ENCODE data around the gene TTC7B.

TTC7B gene

DNA sequence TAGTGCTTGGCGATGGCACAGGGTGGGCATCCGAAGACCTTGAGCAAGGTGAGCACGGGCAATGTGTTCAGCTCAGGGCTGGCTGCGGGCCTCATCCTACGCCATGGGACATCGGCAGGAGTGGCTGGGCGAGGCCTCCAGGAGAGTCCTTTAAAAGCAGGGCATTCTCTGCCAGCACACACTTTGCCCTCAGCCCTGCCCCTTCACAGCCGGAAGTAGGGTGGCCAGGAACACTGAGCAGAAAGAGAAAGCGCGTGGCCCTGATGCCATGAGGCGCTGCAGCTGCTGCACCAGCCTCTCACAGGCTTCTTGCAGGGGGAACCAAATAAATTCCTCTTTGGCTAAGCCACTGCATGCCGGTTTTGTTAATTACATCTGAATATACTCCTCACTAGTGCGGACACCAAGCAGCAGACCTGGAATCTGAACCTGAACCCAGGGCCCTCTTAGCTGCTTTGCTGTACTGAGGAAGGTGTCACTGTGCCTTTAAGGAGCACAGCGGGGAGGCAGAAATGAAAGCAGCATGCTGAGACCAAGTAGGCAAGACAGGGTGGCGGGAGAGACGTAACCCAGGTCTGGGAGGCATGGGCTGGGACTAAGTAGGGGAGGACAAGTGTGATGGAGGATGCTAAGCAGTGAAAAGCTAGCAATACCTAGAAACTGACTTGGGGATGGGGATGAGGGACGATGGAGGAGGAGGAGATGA, 155.2 kb downstream of the TTC7B start:
- Histone ChIP-seq H3K27me3 (ENCODE audit: control insufficient read depth in 1 of 2, insufficient read depth in 2 of 2, low read length in 2 of 2) (no peaks in the 10 kb centered on the region), H3K4me1 (ENCODE audit: insufficient read depth, low read length) (peaks cover 51% of the 10 kb centered on the region), H3K36me3 (ENCODE audit: insufficient read depth, low read length) (no peaks in the 10 kb centered on the region), H3K4me3 (ENCODE audit: low read depth in 1 of 2, low read length in 2 of 2) (peak overlapping the region in 1 of 2 donors; percentile 12), H3K9me3 (ENCODE audit: low read length) (no peaks in the 10 kb centered on the region), H3K27ac (ENCODE audit: low read depth, low read length) (peak overlapping the region; percentile 45), H3K9ac (ENCODE audit: low read length) (no peak overlapping the region)

DNA sequence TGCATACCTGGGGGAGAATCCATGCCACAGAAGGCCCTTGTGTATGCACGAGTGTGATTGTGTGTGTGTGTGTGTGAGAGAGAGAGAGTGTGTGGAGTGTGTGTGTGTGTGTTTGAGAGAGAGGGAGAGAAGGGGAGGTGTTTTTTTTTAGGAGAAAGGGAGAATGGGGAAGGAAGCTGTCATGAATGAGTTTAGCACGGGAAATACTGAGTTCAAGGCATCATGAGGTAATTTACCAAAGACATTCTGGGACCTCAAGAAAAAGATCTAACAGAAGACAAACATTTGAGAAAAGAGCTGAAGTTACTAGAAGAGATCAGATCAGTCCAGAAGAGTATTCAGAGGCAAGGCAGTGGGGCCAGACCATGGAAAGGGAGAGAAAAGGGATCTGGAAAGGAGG, 157.1 kb downstream of the TTC7B start:
- no peak overlapping the region for H3K9ac ChIP-seq (ENCODE audit: low read length)
- no peak overlapping the region for H3K27ac ChIP-seq (ENCODE audit: low read depth, low read length)
- H3K9me3 ChIP-seq (ENCODE audit: low read length), result no peaks in the 10 kb centered on the region
- no peak overlapping the region for H3K4me3 ChIP-seq (ENCODE audit: low read depth in 1 of 2, low read length in 2 of 2)
- no peaks in the 10 kb centered on the region for H3K27me3 ChIP-seq (ENCODE audit: control insufficient read depth in 1 of 2, insufficient read depth in 2 of 2, low read length in 2 of 2)
- peaks cover 47% of the 10 kb centered on the region for H3K4me1 ChIP-seq (ENCODE audit: insufficient read depth, low read length)
- peaks cover 4% of the 10 kb centered on the region for H3K36me3 ChIP-seq (ENCODE audit: insufficient read depth, low read length)

DNA sequence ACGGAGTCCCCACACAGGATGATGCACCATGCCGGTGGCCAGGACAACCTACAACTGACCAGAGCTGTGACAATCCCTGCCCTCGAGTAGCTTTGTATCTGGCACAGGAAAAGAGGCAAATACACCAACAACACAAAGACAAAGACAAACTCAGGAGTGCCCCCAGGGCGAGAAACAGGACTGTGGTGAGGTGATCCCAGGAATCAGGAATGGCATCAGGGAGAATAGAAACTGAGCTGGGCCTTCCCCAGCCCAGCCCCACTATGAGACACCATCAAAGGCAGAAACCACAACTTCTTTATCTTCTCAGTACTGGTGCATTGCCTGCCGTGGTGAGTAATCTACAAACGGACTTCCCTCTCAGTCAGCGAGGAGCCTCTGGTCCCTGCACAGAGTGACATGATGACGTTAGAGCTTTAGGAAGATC, 157.7 kb downstream of the TTC7B start:
- peaks cover 4% of the 10 kb centered on the region for H3K36me3 ChIP-seq (ENCODE audit: insufficient read depth, low read length)
- no peaks in the 10 kb centered on the region for H3K27me3 ChIP-seq (ENCODE audit: control insufficient read depth in 1 of 2, insufficient read depth in 2 of 2, low read length in 2 of 2)
- no peak overlapping the region for H3K27ac ChIP-seq (ENCODE audit: low read depth, low read length)
- peaks cover 43% of the 10 kb centered on the region for H3K4me1 ChIP-seq (ENCODE audit: insufficient read depth, low read length)
- H3K9ac ChIP-seq (ENCODE audit: low read length), result no peak overlapping the region
- H3K4me3 ChIP-seq (ENCODE audit: low read depth in 1 of 2, low read length in 2 of 2), result no peak overlapping the region
- H3K9me3 ChIP-seq (ENCODE audit: low read length), result no peaks in the 10 kb centered on the region

DNA sequence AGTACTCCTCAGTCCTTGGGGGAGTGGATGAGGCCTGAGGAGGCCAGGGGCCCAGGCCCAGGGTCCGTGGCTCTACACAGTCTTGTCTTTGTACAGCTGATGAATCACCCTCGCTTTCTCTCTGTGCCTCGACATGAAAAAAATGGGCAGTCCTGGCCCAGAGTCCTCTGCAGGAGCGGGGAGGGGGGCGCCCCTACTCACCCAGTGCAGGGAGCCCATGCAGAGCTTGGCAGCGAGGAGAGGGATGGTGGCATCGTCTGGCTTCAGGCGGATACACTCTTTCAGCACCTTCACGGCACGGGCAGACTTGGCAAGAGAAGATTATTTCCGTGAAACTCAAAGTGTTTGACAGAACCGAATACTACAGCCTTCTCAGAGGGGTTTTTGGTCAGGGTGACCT, 159.3 kb downstream of the TTC7B start:
- no peak overlapping the region for H3K9ac ChIP-seq (ENCODE audit: low read length)
- no peaks in the 10 kb centered on the region for H3K27me3 ChIP-seq (ENCODE audit: control insufficient read depth in 1 of 2, insufficient read depth in 2 of 2, low read length in 2 of 2)
- H3K36me3 ChIP-seq (ENCODE audit: insufficient read depth, low read length), result peaks cover 4% of the 10 kb centered on the region
- H3K27ac ChIP-seq (ENCODE audit: low read depth, low read length), result peak overlapping the region; percentile 38
- H3K9me3 ChIP-seq (ENCODE audit: low read length), result no peaks in the 10 kb centered on the region
- no peak overlapping the region for H3K4me3 ChIP-seq (ENCODE audit: low read depth in 1 of 2, low read length in 2 of 2)
- peaks cover 44% of the 10 kb centered on the region for H3K4me1 ChIP-seq (ENCODE audit: insufficient read depth, low read length)

DNA sequence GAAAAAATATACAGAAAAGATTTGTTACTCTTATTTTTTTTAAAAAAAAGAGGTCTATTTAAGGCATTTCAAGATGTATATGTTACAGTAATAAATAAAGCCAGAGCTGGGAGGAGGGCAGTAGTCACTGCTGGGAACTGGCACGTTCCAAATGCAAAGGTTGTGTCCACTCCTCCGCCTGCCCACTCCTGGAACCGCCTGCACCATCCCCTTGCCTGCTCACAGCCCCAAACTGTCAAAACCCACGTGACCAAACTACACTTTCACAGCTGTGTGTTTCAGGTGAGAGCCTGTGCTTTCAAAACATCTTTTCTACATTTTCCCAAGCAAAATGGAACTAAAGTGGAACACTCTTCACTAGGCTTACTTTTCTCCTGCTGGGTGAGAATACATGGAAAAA, 160.4 kb downstream of the TTC7B start:
- H3K4me1 ChIP-seq (ENCODE audit: insufficient read depth, low read length), result peaks cover 41% of the 10 kb centered on the region

DNA sequence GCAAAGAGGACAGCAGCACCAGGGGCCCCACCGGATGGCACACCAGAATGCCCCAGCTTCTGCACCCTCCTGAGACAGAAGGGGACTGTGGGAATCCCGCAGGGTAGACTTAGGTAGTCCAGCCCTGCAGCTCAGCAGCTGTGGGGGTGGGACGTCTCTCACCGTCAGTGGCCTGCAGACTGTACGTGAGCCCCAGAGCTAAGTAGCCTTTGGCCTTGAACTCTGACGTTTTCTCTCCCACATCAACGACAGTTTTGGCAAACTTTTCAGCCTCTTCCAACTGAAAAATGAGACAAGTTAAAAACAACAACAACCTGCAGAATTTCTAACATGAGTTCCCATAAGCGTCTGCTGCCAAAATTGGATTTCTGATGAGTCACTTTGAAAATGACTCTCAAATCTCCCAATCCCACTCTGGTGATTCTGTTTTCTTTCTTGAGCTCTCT, 161.4 kb downstream of the TTC7B start:
- no peak overlapping the region for H3K27ac ChIP-seq (ENCODE audit: low read depth, low read length)
- peaks cover 37% of the 10 kb centered on the region for H3K4me1 ChIP-seq (ENCODE audit: insufficient read depth, low read length)
- peaks cover 4% of the 10 kb centered on the region for H3K36me3 ChIP-seq (ENCODE audit: insufficient read depth, low read length)
- H3K9me3 ChIP-seq (ENCODE audit: low read length), result no peaks in the 10 kb centered on the region
- no peaks in the 10 kb centered on the region for H3K27me3 ChIP-seq (ENCODE audit: control insufficient read depth in 1 of 2, insufficient read depth in 2 of 2, low read length in 2 of 2)
- H3K9ac ChIP-seq (ENCODE audit: low read length), result no peak overlapping the region
- no peak overlapping the region for H3K4me3 ChIP-seq (ENCODE audit: low read depth in 1 of 2, low read length in 2 of 2)

More for the DNA sequence above, 160.4 kb downstream of the TTC7B start:
- Histone ChIP-seq H3K9ac (ENCODE audit: low read length) (no peak overlapping the region), H3K36me3 (ENCODE audit: insufficient read depth, low read length) (peaks cover 4% of the 10 kb centered on the region), H3K4me3 (ENCODE audit: low read depth in 1 of 2, low read length in 2 of 2) (no peak overlapping the region), H3K27ac (ENCODE audit: low read depth, low read length) (no peak overlapping the region), H3K9me3 (ENCODE audit: low read length) (no peaks in the 10 kb centered on the region), H3K27me3 (ENCODE audit: control insufficient read depth in 1 of 2, insufficient read depth in 2 of 2, low read length in 2 of 2) (no peaks in the 10 kb centered on the region)

DNA sequence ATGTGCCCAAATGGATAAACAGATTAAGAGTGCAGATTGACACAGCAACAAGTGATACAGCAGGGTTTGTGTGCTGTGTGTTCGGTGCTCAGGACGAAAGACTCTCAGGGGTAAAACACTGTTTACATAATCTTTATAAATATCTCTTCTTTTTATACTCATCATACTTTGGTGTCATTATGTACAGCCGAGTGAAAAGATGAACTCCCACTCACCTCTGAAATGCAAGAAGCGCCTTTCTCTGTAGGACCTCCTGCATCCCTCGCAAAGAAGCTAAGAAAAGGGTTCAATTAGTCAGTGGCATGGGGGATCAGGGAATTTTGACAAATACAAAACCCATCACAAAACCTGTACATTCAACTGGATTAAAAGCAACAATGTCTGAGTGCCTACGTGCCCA, 163.6 kb downstream of the TTC7B start:
- Histone ChIP-seq H3K36me3 (ENCODE audit: insufficient read depth, low read length) (peaks cover 4% of the 10 kb centered on the region), H3K4me1 (ENCODE audit: insufficient read depth, low read length) (peaks cover 37% of the 10 kb centered on the region), H3K27me3 (ENCODE audit: control insufficient read depth in 1 of 2, insufficient read depth in 2 of 2, low read length in 2 of 2) (no peaks in the 10 kb centered on the region), H3K9ac (ENCODE audit: low read length) (no peak overlapping the region), H3K27ac (ENCODE audit: low read depth, low read length) (peak overlapping the region; percentile 27), H3K9me3 (ENCODE audit: low read length) (no peaks in the 10 kb centered on the region), H3K4me3 (ENCODE audit: low read depth in 1 of 2, low read length in 2 of 2) (no peak overlapping the region)

DNA sequence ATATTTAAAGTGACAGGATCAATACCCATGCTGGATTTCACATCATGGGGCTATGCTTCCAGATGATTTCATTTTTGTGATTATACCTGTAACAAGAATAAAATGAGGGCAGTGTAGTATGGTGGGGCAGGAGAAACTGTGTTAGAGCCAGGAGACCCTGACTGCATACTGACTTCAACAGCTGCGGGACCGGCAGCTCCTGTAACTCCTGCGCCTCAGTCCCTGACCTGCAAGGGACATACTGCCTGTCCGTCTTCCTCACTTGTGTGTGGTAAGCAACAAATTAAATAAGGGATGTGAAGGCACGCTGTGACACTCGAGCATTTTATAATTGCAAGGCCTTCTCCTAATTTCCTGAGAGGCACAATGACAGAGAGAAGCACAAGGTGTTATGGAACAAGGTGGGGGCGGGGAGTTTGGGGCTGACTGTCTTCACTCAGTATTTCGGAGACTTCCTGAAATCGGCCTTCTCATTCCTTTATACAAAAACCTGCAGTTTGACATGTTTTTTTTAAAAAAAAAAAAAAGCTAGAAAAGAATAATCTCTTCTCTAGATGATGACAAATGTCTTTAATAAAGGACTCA, 164.2 kb downstream of the TTC7B start:
- H3K36me3 ChIP-seq (ENCODE audit: insufficient read depth, low read length), result peaks cover 4% of the 10 kb centered on the region
- no peak overlapping the region for H3K9ac ChIP-seq (ENCODE audit: low read length)
- no peaks in the 10 kb centered on the region for H3K27me3 ChIP-seq (ENCODE audit: control insufficient read depth in 1 of 2, insufficient read depth in 2 of 2, low read length in 2 of 2)
- no peak overlapping the region for H3K4me3 ChIP-seq (ENCODE audit: low read depth in 1 of 2, low read length in 2 of 2)
- H3K9me3 ChIP-seq (ENCODE audit: low read length), result no peaks in the 10 kb centered on the region
- H3K27ac ChIP-seq (ENCODE audit: low read depth, low read length), result peak overlapping the region; percentile 27
- peaks cover 37% of the 10 kb centered on the region for H3K4me1 ChIP-seq (ENCODE audit: insufficient read depth, low read length)

DNA sequence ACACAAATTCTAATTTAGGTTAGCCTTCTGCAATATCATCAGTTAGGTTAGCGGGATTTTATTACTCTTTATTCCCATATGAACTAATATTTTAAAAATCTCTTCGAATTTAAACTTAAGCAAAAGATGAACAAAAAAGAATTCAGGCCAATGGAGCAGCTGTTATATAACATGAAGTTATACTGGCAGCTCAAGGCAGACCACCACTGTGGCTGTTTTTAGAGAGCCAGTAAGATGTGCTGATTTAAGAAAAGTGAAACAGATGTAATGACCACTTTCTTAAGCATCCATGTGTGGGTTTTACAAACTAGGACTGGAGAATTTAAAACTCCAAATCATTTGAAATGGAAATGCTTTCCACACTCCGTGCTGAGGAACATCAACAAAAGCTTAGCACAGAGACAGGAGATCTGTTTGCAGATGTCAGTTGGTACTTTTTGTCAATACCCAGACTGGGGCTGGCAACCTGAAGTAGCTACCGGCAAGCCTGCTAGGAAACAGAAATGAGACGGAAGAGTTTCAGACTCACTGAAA, 164.9 kb downstream of the TTC7B start:
- peaks cover 32% of the 10 kb centered on the region for H3K4me1 ChIP-seq (ENCODE audit: insufficient read depth, low read length)
- no peaks in the 10 kb centered on the region for H3K27me3 ChIP-seq (ENCODE audit: control insufficient read depth in 1 of 2, insufficient read depth in 2 of 2, low read length in 2 of 2)
- H3K27ac ChIP-seq (ENCODE audit: low read depth, low read length), result peak overlapping the region; percentile 19
- H3K9me3 ChIP-seq (ENCODE audit: low read length), result no peaks in the 10 kb centered on the region
- H3K9ac ChIP-seq (ENCODE audit: low read length), result no peak overlapping the region
- H3K4me3 ChIP-seq (ENCODE audit: low read depth in 1 of 2, low read length in 2 of 2), result no peak overlapping the region
- peaks cover 6% of the 10 kb centered on the region for H3K36me3 ChIP-seq (ENCODE audit: insufficient read depth, low read length)

DNA sequence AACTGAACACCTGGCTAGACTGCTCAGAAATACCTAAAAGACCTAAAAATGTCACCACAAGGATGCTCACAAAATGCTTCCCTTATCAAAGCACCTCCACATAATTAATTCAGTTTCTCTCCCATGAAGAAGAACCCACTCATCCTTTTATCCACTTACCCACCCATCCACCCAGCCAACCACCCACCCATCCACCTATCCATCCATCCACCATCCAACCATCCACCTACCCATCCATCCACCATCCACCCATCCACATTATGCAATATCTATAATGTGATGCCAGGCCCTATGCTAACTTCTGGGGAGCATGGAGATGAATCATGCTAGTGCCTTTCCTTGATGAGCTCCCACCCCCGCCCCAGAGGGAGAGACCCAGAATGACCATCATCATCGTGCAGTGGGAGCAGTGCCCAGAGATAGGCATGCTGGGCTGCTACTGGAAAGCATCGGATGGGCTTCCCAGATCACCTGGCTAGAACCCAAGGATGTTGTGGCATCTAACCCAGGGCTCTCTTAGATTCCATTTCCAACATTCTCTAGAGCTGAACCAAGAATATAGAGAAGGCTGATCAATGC, 166.6 kb downstream of the TTC7B start:
- Histone ChIP-seq H3K9ac (ENCODE audit: low read length) (no peak overlapping the region), H3K9me3 (ENCODE audit: low read length) (no peaks in the 10 kb centered on the region), H3K4me1 (ENCODE audit: insufficient read depth, low read length) (peaks cover 35% of the 10 kb centered on the region), H3K4me3 (ENCODE audit: low read depth in 1 of 2, low read length in 2 of 2) (no peak overlapping the region), H3K27me3 (ENCODE audit: control insufficient read depth in 1 of 2, insufficient read depth in 2 of 2, low read length in 2 of 2) (no peaks in the 10 kb centered on the region), H3K36me3 (ENCODE audit: insufficient read depth, low read length) (peaks cover 12% of the 10 kb centered on the region), H3K27ac (ENCODE audit: low read depth, low read length) (no peak overlapping the region)

DNA sequence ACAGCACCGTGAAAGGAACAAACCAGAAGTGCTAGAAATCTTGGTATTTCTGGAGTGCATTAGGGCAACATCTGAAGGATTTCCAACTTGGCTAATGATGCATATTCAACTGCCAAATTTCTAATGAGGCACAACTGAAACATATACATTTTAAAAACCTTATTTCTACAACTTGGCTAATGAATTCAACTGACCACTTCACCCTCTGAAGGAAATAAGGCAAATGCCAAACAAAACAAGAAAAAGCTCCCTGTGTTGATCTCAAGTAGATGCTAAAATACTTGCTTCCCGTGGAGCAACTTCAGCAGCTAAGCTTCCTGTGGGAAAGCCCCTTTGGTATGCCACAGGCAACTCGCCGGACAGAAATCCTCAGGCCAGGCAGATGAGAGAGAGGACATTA, 167.1 kb downstream of the TTC7B start:
- H3K4me3 ChIP-seq (ENCODE audit: low read depth in 1 of 2, low read length in 2 of 2), result no peak overlapping the region
- no peaks in the 10 kb centered on the region for H3K9me3 ChIP-seq (ENCODE audit: low read length)
- H3K9ac ChIP-seq (ENCODE audit: low read length), result no peak overlapping the region
- peaks cover 38% of the 10 kb centered on the region for H3K4me1 ChIP-seq (ENCODE audit: insufficient read depth, low read length)
- H3K36me3 ChIP-seq (ENCODE audit: insufficient read depth, low read length), result peaks cover 9% of the 10 kb centered on the region
- H3K27ac ChIP-seq (ENCODE audit: low read depth, low read length), result no peak overlapping the region
- H3K27me3 ChIP-seq (ENCODE audit: control insufficient read depth in 1 of 2, insufficient read depth in 2 of 2, low read length in 2 of 2), result no peaks in the 10 kb centered on the region

All from muscle layer of colon (tissue), 2 donors.